HepG2 (cell line): ENCODE measurements around the gene SYNGR2. TPM values are rescaled to one million over a fixed set of nuclear protein-coding genes. Genes with fewer than 3 reads are reported as not detected.

ENCODE experiments used
- ATF7-NPFF ChIP-seq: sonication (generic); formaldehyde crosslinking; IDR thresholded peaks from 2 replicates; pipeline ENCODE4 v1.8.1; 2023; ENCODE audit warnings: mild to moderate bottlenecking, low read depth, missing genetic modification reagents, moderate library complexity
- BRD4 ChIP-seq: sonication (generic); formaldehyde crosslinking; IDR thresholded peaks from 2 replicates; pipeline ENCODE4 v1.4.0; 2020; ENCODE audit warnings: missing genetic modification reagents
- HDAC2 ChIP-seq: sonication (generic); formaldehyde crosslinking; IDR thresholded peaks from 2 replicates; pipeline ENCODE4 v1.4.0; 2020; ENCODE audit warnings: missing genetic modification reagents
- JDP2 ChIP-seq: sonication (generic); formaldehyde crosslinking; IDR thresholded peaks from 2 replicates; pipeline ENCODE4 v1.8.1; 2022; ENCODE audit warnings: missing genetic modification reagents, borderline replicate concordance
- PLRG1 ChIP-seq: fragments of 450-650 bp; conservative IDR thresholded peaks from 2 replicates; pipeline ENCODE4 v1.6.1; 2016
- REXO4 ChIP-seq: sonication (generic); formaldehyde crosslinking; IDR thresholded peaks from 2 replicates; pipeline ENCODE4 v1.8.0; 2022; ENCODE audit warnings: missing genetic modification reagents, mild to moderate bottlenecking, borderline replicate concordance
- ZNF652 ChIP-seq: IDR thresholded peaks from 2 replicates; pipeline ENCODE4 v1.6.1; 2016; ENCODE audit warnings: low read depth, borderline replicate concordance
- ZNF781 ChIP-seq: sonication (generic); formaldehyde crosslinking; IDR thresholded peaks from 2 replicates; pipeline ENCODE4 v1.5.1; 2020; ENCODE audit warnings: borderline replicate concordance, mild to moderate bottlenecking, missing genetic modification reagents; ENCODE audit errors: not compliant biosample characterization
- ZNF788 ChIP-seq: sonication (generic); formaldehyde crosslinking; IDR thresholded peaks from 2 replicates; pipeline ENCODE4 v1.5.0; 2020; ENCODE audit warnings: mild to moderate bottlenecking, missing genetic modification reagents, borderline replicate concordance
- polyA plus RNA-seq, 8 experiments: library from polyadenylated mRNA; depleted of rRNA in 3 of 8; stranded (reverse) in 7 of 8; unstranded in 1 of 8; fragments of >200 nt; fragmentation: Illumina TruSeq in 4 of 8; extraction: Trizol in 4 of 8; gene quantifications; 2 replicates each; pipeline versions ENCODE4 v1.2.1 to v1.2.3, GENCODE V29; 2011 to 2016; ENCODE audit warnings: low read depth in 4 of 8, missing spikeins in 1 of 8, mixed read lengths in 1 of 8; ENCODE audit not compliant: insufficient read depth in 1 of 8
- total RNA-seq, 5 experiments: library from RNA; depleted of rRNA; stranded (reverse); fragments of >200 nt; fragmentation: Illumina TruSeq; extraction: Trizol; gene quantifications; 2 replicates each; pipeline ENCODE4 v1.2.3, GENCODE V29; 2016; ENCODE audit warnings: low read depth in 1 of 5
- TF ChIP-seq, protein P1 (sequence below): sonication (generic); formaldehyde crosslinking; IDR thresholded peaks from 2 replicates; pipeline ENCODE4 v1.4.0; 2020; ENCODE audit warnings: missing genetic modification reagents
- TF ChIP-seq, protein P2 (sequence below): sonication (generic); formaldehyde crosslinking; IDR thresholded peaks from 2 replicates; pipeline ENCODE4 v1.4.0; 2020; ENCODE audit warnings: mild to moderate bottlenecking, missing genetic modification reagents
- TF ChIP-seq, protein P3 (sequence below): sonication (generic); formaldehyde crosslinking; IDR thresholded peaks from 2 replicates; pipeline ENCODE4 v1.4.0; 2020; ENCODE audit warnings: missing genetic modification reagents

SYNGR2 gene
- total and polyA plus RNA-seq, 2 of the 13 experiments (the other 11 are each of a cell fraction or from before 2014, with no cell fraction given): 46.7 to 170 TPM

DNA sequence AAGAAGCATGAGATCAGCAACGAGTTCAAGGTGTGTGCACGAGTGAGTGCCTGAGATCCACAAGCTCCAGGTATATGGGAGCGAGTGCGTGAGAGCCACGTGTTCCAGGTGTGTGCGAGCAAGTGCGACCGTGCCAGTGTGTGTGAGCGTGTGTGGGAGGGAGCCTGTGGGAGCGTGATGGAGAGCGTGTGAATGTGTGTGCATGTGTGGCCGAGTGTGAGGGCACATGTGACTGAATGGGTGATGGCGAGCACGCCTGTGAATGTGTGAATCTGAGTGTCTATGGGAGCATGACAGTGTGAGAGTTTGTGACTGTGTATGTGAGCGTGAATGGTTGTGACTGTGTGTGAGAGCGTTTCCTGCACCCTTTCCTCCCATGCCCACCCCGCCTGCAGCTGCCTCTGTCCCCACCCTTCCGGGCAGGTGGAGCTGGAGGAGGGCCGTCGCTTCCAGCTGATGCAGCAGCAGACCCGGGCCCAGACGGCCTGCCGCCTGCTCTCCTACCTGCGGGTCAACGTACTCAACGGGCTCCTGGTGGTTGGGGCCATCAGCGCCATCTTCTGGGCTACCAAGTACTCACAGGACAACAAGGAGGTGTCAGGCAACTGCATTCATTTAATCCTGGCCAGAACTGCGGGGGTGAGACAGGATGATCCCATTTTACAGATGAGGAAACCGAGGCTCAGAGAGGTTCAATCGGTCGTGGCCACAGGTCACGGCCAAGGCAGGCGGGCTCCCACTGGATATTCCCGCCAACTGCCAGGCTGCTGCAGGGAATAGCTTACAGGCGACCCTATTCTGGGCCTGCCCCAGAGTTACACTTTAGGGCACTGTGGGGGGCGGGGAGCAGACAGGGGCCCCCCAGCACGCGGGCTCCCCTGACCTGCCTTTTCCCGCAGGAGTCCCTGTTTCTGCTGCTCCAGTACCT is 34.1 kb upstream of the SYNGR2 start (continued):
- TF ChIP-seq ATF7-NPFF (CRISPR knock-in tag): peak; percentile 67; the same call in 1 of the 2 replicates
- TF ChIP-seq PLRG1: no peak
- TF ChIP-seq, protein P1, sequence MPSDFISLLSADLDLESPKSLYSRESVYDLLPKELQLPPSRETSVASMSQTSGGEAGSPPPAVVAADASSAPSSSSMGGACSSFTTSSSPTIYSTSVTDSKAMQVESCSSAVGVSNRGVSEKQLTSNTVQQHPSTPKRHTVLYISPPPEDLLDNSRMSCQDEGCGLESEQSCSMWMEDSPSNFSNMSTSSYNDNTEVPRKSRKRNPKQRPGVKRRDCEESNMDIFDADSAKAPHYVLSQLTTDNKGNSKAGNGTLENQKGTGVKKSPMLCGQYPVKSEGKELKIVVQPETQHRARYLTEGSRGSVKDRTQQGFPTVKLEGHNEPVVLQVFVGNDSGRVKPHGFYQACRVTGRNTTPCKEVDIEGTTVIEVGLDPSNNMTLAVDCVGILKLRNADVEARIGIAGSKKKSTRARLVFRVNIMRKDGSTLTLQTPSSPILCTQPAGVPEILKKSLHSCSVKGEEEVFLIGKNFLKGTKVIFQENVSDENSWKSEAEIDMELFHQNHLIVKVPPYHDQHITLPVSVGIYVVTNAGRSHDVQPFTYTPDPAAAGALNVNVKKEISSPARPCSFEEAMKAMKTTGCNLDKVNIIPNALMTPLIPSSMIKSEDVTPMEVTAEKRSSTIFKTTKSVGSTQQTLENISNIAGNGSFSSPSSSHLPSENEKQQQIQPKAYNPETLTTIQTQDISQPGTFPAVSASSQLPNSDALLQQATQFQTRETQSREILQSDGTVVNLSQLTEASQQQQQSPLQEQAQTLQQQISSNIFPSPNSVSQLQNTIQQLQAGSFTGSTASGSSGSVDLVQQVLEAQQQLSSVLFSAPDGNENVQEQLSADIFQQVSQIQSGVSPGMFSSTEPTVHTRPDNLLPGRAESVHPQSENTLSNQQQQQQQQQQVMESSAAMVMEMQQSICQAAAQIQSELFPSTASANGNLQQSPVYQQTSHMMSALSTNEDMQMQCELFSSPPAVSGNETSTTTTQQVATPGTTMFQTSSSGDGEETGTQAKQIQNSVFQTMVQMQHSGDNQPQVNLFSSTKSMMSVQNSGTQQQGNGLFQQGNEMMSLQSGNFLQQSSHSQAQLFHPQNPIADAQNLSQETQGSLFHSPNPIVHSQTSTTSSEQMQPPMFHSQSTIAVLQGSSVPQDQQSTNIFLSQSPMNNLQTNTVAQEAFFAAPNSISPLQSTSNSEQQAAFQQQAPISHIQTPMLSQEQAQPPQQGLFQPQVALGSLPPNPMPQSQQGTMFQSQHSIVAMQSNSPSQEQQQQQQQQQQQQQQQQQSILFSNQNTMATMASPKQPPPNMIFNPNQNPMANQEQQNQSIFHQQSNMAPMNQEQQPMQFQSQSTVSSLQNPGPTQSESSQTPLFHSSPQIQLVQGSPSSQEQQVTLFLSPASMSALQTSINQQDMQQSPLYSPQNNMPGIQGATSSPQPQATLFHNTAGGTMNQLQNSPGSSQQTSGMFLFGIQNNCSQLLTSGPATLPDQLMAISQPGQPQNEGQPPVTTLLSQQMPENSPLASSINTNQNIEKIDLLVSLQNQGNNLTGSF (CRISPR knock-in tag): no peak
- no peak for TF ChIP-seq ZNF652 (CRISPR knock-in tag)
- no peak for TF ChIP-seq REXO4
- no peak for TF ChIP-seq BRD4 (CRISPR knock-in tag)
- TF ChIP-seq HDAC2 (CRISPR knock-in tag): peak; percentile 54; the same call in 1 of the 2 replicates
- peak; percentile 10 for TF ChIP-seq ZNF781 (CRISPR knock-in tag)
- peak; percentile 80 for TF ChIP-seq ZNF788 (CRISPR knock-in tag)
- TF ChIP-seq, protein P2, sequence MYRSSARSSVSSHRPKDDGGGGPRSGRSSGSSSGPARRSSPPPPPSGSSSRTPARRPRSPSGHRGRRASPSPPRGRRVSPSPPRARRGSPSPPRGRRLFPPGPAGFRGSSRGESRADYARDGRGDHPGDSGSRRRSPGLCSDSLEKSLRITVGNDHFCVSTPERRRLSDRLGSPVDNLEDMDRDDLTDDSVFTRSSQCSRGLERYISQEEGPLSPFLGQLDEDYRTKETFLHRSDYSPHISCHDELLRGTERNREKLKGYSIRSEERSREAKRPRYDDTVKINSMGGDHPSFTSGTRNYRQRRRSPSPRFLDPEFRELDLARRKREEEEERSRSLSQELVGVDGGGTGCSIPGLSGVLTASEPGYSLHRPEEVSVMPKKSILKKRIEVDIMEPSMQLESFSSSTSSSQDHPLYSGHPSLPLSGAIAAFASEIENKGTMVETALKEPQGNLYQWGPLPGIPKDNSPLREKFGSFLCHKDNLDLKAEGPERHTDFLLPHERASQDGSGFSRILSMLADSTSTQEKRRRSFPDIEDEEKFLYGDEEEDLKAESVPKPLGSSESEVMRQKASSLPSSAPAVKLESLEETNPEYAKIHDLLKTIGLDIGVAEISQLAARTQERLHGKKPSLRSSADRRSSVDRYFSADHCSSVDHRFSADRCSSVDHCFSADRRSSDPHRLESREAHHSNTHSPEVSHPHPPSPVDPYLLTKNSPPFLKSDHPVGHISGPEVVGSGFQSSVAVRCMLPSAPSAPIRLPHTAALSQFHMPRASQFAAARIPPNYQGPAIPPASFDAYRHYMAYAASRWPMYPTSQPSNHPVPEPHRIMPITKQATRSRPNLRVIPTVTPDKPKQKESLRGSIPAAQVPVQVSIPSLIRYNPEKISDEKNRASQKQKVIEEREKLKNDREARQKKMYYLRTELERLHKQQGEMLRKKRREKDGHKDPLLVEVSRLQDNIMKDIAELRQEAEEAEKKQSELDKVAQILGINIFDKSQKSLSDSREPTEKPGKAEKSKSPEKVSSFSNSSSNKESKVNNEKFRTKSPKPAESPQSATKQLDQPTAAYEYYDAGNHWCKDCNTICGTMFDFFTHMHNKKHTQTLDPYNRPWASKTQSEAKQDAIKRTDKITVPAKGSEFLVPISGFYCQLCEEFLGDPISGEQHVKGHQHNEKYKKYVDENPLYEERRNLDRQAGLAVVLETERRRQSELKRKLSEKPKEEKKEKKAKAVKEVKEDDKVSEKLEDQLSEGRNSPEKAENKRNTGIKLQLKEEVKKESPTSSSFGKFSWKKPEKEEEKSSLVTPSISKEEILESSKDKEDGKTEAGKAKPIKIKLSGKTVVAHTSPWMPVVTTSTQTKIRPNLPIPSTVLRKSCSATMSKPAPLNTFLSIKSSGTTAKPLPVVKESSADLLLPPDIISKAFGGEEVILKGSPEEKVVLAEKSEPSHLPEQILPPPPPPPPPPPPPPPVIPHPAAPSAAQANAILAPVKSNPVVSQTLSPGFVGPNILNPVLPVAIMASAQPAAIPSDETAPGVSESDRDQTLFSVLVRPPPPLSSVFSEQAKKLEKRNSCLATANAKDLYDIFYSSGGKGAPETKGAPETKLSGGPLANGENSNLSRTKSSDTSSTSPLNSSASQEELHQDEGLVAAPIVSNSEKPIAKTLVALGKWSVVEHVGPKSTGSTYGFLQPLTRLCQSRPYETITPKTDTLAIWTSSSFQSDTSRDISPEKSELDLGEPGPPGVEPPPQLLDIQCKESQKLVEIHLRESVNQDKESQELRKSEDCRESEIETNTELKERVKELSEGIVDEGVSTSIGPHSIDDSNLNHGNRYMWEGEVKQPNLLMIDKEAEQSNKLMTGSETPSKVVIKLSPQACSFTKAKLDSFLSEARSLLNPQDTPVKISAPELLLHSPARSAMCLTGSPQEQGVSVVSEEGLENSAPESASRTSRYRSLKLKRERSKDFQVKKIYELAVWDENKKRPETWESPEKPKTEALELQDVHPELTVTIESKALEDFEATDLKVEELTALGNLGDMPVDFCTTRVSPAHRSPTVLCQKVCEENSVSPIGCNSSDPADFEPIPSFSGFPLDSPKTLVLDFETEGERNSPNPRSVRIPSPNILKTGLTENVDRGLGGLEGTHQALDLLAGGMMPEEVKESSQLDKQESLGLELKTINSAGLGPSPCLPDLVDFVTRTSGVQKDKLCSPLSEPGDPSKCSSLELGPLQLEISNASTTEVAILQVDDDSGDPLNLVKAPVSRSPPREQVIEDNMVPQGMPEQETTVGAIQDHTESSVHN (CRISPR knock-in tag): no peak
- no peak for TF ChIP-seq JDP2 (CRISPR knock-in tag)
- TF ChIP-seq, protein P3, sequence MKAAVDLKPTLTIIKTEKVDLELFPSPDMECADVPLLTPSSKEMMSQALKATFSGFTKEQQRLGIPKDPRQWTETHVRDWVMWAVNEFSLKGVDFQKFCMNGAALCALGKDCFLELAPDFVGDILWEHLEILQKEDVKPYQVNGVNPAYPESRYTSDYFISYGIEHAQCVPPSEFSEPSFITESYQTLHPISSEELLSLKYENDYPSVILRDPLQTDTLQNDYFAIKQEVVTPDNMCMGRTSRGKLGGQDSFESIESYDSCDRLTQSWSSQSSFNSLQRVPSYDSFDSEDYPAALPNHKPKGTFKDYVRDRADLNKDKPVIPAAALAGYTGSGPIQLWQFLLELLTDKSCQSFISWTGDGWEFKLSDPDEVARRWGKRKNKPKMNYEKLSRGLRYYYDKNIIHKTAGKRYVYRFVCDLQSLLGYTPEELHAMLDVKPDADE: no peak
